Inflammatory macrophage treated with lipopolysaccharide for 4 hours (primary cell): ENCODE measurements around the gene IGFLR1.

Experiments
- DNase-seq: peaks from one replicate; pipeline ENCODE4 v3.0.0-alpha.2; 2020

The IGFLR1 gene

GRCh38 chr19:35723671-35724070 is 18.6 kb downstream of the IGFLR1 start:
- DNase-seq: no peak

DNA sequence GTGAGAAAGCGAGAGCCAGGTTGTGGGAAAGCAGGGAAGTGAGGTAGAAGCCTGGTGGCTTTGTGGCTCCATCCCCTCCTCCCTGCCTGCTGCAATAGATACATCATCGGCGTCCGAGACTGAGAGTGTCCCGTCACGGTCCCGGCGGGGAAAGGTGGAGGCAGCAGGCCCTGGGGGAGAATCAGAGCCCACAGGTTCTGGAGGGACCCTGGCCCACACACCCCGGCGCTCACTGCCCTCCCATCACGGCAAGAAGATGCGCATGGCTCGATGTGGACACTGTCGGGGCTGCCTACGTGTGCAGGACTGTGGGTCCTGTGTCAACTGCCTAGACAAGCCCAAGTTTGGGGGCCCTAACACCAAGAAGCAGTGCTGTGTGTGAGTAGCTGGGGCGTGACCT is 19.4 kb downstream of the IGFLR1 start:
- DNase-seq: no peak

- DNase-seq: no peak
Observed at GRCh38 chr19:35722461-35722860, 19.8 kb downstream of the IGFLR1 start.

- no peak for DNase-seq
Observed at GRCh38 chr19:35721374-35721773, 20.9 kb downstream of the IGFLR1 start.

DNA sequence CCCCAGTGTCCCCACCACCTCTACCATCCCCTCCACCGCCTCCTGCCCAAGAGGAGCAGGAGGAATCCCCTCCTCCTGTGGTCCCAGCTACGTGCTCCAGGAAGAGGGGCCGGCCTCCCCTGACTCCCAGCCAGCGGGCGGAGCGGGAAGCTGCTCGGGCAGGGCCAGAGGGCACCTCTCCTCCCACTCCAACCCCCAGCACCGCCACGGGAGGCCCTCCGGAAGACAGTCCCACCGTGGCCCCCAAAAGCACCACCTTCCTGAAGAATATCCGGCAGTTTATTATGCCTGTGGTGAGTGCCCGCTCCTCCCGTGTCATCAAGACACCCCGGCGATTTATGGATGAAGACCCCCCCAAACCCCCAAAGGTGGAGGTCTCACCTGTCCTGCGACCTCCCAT is 21.6 kb downstream of the IGFLR1 start:
- no peak for DNase-seq

DNA sequence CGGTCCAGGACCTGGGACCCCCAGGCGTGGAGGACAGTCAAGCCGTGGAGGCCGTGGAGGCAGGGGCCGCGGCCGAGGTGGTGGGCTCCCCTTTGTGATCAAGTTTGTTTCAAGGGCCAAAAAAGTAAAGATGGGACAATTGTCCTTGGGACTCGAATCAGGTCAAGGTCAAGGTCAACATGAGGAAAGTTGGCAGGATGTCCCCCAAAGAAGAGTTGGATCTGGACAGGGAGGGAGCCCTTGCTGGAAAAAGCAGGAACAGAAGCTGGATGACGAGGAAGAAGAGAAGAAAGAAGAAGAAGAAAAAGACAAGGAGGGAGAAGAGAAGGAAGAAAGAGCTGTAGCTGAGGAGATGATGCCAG is 22.1 kb downstream of the IGFLR1 start:
- DNase-seq: no peak

- no peak for DNase-seq
Observed at GRCh38 chr19:35719402-35720162, 22.7 kb downstream of the IGFLR1 start.

DNA sequence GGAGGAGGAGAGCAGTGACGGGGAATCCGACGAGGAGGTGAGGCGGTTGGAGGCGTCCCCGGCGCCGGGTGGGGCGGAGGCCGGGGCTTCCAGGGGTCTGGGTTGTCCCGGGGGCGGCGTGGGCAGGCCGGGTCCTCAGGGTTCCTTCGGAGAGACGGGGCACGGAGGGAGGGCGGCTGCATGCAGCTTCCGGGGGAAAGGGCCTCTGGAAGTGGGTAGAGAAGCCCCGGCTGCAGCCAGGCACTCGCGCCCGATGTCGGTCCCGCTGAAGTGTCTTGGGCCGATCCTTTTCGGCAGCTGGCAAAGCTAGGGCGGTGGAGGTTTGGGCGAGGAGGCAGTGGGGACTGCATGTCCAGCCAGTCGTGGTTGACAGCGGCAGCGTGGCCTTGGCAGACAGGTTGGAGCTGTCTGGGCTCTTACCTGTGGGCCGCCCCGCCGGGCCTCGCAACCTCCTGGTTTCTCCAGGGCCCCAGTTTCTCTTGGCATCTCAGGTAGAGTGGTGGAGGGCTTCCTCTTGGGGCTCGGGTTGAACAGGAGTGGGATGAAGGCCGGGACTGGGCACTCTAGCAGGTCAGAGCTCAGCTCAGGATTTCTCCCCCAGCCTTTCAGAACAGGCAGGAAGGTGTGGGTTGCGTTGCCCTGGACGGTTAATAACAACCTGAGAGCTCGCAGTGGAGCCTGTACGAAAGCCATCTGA is 23.8 kb downstream of the IGFLR1 start:
- DNase-seq: peak; percentile 28

- DNase-seq: no peak
Observed at GRCh38 chr19:35717665-35718344, 24.4 kb downstream of the IGFLR1 start, which contains the start of gene KMT2B. TSS of gene KMT2B (plus strand) at chr19:35718003. CDS start at chr19:35718019, 16 bp downstream.

GRCh38 chr19:35716801-35717664 is 25.2 kb downstream of the IGFLR1 start:
- DNase-seq: peak; percentile 93

DNA sequence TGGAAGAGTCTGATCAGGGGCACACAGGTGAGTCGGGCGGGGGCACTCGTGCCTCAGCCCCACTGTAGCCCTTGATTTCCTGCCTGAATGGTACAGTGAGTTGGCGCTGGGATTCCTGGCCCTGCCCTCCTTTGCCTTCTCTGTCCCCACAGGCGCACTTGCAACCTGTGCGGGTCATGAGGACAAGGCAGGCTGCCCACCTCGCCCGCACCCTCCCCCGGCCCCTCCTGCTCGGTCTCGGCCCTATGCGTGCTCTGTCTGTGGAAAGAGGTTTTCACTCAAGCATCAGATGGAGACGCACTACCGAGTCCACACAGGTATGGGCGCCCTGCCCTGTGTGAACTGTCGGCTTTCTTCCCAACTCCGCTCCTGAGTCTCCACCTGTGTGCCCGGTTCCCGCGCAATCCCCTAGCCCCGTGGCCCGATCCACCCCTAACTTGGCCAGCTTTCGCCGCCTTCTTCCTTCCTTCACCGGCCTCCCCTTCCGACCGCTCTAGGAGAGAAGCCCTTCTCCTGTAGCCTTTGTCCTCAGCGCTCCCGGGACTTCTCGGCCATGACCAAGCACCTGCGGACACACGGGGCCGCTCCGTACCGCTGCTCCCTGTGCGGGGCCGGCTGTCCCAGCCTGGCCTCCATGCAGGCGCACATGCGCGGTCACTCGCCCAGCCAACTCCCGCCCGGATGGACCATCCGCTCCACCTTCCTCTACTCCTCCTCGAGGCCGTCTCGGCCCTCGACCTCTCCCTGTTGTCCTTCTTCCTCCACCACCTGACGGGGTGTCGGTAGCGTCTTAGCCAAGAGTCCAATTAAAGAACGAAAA is 26.1 kb downstream of the IGFLR1 start:
- DNase-seq: no peak

- no peak for DNase-seq
Observed at GRCh38 chr19:35715355-35715809, 26.9 kb downstream of the IGFLR1 start.

GRCh38 chr19:35714601-35715354 is 27.5 kb downstream of the IGFLR1 start:
- DNase-seq: no peak

DNA sequence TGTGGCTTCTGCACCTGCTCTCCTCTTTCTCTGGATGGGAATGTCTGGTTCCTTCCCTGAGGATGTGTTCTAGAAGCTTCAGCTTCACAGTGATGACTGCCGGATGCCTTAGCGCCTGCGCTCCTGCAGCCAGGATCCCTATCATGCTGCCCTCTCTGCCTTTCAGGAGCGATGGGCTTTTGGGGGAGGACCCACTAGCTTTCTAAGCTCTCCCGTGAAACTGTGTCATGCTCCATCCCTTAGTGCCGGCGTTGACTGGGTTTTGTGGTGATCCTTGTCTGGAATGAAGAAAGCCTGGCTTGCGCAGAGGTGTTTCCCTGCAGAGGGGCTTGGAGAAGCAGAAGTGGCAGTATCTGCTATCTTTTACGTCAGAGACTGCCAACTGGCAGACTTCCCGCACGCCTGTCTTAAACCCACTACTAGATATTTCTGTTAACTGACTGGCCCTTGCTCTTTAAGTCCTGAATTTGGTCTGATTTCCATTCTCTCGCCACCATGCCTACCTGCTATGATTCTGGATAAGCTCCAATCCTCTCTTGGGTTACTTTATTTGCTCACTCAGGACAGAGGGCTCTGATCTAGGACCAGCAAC is 28.3 kb downstream of the IGFLR1 start:
- no peak for DNase-seq

DNA sequence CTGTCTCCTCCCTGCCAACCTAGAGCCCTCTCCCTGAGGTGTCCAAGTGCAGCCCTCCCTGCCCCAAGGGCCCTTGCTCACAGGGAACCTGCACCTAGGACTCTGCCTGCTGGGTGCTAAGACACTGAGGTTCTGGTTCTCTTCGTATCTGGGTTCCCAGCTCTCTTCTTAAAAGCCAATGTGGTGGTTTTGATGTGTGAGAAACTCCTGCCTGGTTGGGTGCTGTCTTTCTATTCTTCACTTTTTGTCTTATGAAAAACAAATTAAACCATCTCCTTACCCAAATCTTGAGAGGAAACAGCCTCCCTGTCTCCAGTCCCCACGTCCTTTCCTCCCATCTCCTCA is 28.8 kb downstream of the IGFLR1 start:
- DNase-seq: no peak

- DNase-seq: no peak
Observed at GRCh38 chr19:35712567-35713505, 29.4 kb downstream of the IGFLR1 start.

- DNase-seq: peak; percentile 48
Observed at GRCh38 chr19:35710784-35711723, 31.2 kb downstream of the IGFLR1 start.

DNA sequence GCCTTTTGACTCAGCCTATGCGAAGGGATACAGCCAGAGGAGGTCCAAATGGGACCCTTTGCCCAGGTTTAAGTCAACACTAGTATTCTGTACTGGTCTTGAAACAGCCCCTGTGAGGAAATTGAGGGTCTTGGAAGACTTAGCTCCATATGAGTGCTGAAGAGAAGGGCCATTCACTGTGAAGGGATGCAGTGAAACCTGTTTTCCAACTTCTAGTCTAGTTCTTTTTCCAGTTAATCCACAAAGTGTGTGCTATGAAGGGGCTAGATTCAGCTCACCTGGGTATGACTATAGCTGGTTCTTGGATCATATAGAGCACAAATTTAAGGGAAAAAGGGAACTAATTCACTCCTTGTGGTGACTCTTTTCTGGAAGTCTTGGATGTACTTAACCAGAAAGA is 33.9 kb downstream of the IGFLR1 start:
- no peak for DNase-seq
